HT-29 (cell line): ENCODE data around the gene ACY1. TPM values are rescaled to one million over a fixed set of nuclear protein-coding genes. Genes with fewer than 3 reads are reported as not detected.
"Not testable (repeated sequence)": the region's sequence is repeated elsewhere in the genome, so short reads cannot be mapped to it uniquely, and the experiment has no call there.

Experiments used
- DNase-seq: peaks from one replicate; pipeline ENCODE4 v3.0.0-alpha.2; 2015; ENCODE audit warnings: low spot score
- small RNA-seq: library from RNA; depleted of rRNA; stranded (forward); fragments of <200 nt; gene quantifications from one replicate; pipeline ENCODE3, GENCODE V24; 2014
- total RNA-seq: library from RNA; depleted of rRNA; stranded (reverse); fragments of >200 nt; shearing (Covaris generic); gene quantifications from 2 replicates; pipeline ENCODE4 v1.2.3, GENCODE V29; 2014; rRNA removed

The ACY1 gene
- total RNA-seq, 1 experiment from 2014 or later = 164 TPM

DNA sequence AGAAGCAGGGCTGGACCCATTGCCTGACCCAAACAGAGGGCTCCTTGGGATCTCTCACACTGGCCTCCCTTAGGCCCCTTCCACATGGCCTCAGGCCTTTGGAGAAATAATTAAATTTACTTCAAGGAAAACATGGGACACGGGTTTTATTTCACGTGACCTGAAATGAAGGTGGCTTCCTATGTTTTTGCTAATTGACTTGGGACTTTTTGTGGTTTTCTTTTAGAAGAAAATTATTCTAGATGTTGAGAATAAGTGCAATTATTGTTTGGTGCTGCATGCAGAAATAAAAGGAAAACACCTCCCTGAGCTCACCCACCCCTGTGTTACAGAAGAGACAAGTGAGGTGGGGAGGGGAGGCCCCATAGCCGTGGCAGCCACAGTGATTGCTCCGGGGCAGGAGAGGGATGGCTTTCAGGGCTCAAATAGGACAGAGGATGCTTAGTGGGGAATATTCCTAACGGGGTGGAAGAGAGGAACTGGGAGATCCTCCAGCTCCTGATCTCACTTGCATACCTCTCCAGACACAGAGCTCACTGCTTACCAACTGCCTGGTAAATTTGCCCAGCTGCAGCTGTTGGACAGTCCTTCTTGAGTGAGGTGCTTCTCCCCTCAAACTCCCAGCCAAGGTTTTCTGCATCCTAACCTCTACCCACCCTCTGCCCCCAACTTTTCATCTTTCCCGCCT lies 41.6 kb downstream of the ACY1 start:
- DNase-seq = no peak

DNA sequence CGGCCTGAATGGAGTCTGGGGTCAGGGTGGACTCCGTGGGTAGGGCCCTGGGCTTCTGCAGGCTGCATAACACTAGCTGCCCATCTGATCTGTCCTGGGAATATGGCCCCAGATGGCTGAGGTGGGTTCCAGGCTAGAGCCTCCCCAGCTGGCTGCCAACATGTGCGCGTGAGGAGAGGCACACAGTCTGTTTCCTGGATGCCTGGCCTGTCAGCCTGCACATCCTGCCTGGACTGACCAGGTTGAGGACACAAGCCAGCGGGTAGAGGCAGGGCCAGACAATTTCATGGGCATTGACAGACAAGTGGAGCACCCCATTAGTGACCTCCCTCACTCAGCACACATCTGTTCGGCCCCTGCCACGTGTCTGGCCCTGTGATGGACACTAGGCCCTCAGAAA lies 42.1 kb downstream of the ACY1 start:
- DNase-seq = no peak

DNA sequence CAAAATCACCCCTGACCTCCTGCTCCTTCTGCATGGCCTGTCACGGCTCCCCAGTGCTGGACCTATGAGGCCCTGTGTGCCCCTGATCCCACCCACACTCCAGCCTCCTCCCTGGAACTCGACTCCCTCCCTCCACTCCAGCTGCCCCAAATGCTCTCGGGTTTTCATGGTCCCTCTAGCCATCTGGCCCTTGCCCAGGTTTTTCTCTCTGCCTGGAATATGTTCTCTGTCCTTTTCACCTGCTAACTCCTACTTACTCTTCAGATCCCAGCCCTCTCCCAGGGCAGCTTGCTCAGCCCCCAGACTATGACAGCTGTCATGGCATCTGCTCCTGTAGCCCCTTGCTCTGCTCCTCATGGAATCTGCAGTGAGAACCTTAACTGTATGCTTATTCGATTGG lies 42.7 kb downstream of the ACY1 start:
- no peak for DNase-seq

DNA sequence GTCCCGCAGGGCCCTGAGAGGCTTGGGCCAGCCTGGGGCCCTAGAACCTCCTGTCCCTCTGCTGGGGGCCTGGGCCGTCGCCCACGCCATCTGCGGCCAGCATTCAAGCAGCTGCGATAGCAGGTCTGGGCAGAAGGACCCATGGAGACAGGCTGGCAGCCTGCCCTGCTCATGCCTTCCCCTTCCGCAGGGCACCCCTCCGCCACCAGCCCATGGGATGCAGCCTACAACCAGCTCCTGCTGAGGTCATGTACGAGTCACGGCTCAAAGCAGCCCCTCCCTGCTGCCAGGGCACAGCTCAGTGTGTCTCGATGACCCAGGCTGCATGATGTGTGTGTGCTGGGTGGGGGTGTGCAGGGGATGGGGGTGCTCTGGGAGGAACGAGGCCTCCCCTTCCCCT lies 45.2 kb downstream of the ACY1 start:
- DNase-seq = no peak

DNA sequence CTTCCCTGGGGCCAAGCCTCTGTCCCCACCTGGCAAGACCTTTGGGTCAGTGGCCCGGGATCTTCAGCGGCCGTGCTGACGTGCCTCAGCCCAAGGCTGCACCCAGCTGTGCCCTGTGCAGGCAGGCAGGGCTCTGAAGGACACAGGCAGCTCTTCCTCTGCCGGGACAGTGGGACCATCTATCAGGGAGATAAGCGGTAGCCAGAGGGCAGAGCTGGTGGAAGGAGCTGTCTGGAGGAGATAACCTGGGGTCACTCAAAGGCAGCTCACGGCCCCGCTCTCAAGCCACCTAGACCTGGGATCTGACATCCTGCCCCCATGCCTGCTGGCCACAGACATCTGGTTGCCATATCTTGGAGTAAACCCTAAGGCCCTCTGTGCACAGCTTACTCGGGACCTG lies 45.7 kb downstream of the ACY1 start:
- no peak for DNase-seq

GRCh38 chr3:52029535-52029934 lies 46.2 kb downstream of the ACY1 start:
- no peak for DNase-seq

DNA sequence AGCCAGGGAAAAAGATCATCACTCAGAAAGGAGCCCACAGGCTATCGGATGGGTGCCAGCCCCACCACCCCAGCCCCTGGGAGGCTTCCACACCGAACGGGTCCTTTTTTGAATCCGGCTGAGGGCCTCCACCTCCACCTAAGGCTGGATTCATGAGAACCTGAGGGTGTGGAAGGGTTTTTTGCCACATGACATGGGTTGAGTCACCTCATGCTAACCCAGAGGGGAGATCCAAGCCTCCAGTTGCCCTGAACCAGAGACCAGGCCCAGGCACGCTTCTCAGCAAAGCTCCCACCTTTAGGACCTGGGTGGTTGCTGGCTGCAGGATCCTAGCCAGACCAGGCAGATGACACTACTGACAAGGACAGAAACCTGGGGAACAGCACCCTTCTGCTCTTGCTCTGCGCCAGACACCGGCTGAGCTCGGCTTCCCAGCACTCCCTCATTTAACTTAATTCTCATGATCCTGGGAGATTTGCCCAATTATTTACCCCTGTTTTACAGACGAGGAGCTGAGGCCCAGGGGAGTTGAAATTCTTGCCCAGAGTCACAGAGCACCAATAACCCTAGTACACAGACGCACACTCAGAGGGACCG lies 47.5 kb downstream of the ACY1 start:
- DNase-seq = no peak

- DNase-seq = no peak
These were observed 48.6 kb downstream of the ACY1 start for GRCh38 chr3:52031896-52032295.

- no peak for DNase-seq
These were observed 49.5 kb downstream of the ACY1 start for GRCh38 chr3:52032702-52033408.

DNA sequence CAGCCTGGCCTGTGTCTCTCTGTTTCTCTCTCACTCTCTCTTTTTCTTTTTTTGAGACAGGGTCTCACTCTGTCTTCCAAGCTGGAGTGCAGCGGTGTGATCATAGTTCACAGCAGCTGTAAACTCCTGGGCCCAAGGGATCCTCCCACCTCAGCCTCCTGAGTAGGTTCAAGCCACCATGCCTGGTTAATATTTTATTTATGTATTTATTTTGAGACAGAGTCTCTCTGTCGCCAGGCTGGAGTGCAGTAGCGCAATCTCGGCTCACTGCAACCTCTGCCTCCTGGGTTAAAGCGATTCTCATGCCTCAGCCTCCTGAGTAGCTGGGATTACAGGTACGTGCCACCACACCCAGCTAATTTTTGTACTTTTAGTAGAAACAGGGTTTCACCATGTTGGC lies 50.4 kb downstream of the ACY1 start:
- DNase-seq = not testable (repeated sequence)

GRCh38 chr3:52034212-52034611 lies 50.9 kb downstream of the ACY1 start:
- no peak for DNase-seq

- no peak for DNase-seq
These were observed 51.3 kb downstream of the ACY1 start for GRCh38 chr3:52034651-52035050.

- no peak for DNase-seq
These were observed 52.9 kb downstream of the ACY1 start for GRCh38 chr3:52036222-52036694.

GRCh38 chr3:52036829-52037228 lies 53.5 kb downstream of the ACY1 start:
- no peak for DNase-seq

DNA sequence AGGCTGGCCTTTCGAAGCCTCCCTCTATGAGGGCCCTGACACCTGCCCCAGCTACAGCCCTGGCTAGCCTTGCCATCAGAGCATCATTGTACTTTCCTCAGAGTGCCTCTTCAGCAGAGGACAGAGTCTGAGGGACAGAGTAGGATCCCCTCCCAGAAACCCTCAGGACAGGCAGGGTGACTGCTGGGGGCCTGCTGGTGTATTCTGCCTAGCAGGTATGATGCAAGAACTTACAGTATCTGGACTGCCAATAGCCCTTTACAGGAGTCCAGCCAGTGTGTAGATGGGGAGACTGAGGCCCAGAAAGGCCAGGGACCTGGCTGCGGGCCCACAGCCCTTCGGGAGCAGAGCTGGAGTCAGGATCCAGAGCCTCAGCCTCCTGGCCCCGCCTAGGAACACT lies 54.0 kb downstream of the ACY1 start:
- no peak for DNase-seq

- no peak for DNase-seq
These were observed 54.9 kb downstream of the ACY1 start for GRCh38 chr3:52038227-52038626.

Small RNA genes lying within 50 kb of the gene (small RNA-seq; reads per million reads assigned to genes)
- not detected for gene AC115284.1

Other genes starting within 250 kb of the ACY1 start
- not detected in 2 replicates for gene IQCF6, start 204.3 kb upstream of the ACY1 start, total RNA-seq
- gene IQCF2, start 121.9 kb upstream of the ACY1 start, total RNA-seq = not detected in 2 replicates
- gene IQCF5, start 107.9 kb upstream of the ACY1 start, total RNA-seq = not detected in 2 replicates
- 1.5 TPM in 1 of 2 replicates, not detected in the other for gene IQCF1, start 80.2 kb upstream of the ACY1 start, total RNA-seq
- gene RRP9, start 41.6 kb upstream of the ACY1 start, total RNA-seq = 84.5 and 91.7 TPM in 2 replicates
- 5.8 and 6.0 TPM in 2 replicates for gene PARP3, start 41.2 kb upstream of the ACY1 start, total RNA-seq
- not detected in 2 replicates for gene GPR62, start 28.2 kb upstream of the ACY1 start, total RNA-seq
- gene PCBP4, start 16.1 kb upstream of the ACY1 start, total RNA-seq = 17.8 and 19.3 TPM in 2 replicates
- gene ABHD14B, start 9.5 kb upstream of the ACY1 start, total RNA-seq = 33.5 and 41.3 TPM in 2 replicates
- 11.7 and 16.0 TPM in 2 replicates for gene ABHD14A, start 8.5 kb upstream of the ACY1 start, total RNA-seq
- 609 and 691 TPM in 2 replicates for gene RPL29, start 12.4 kb downstream of the ACY1 start, total RNA-seq
- gene DUSP7, start 73.0 kb downstream of the ACY1 start, total RNA-seq = 15.7 and 18.5 TPM in 2 replicates
- 25.2 and 27.4 TPM in 2 replicates for gene POC1A, start 170.9 kb downstream of the ACY1 start, total RNA-seq
- 31.5 and 34.4 TPM in 2 replicates for gene ALAS1, start 214.6 kb downstream of the ACY1 start, total RNA-seq
- not detected in 2 replicates for gene TLR9, start 242.1 kb downstream of the ACY1 start, total RNA-seq